HG02571 (cell line): ENCODE data around the gene RPS19.

Source experiments
- ATAC-seq: cut with Tn5 transposase; IDR thresholded peaks from one replicate; pipeline ENCODE4 v1.9.1; 2021; ENCODE audit warnings: mild to moderate bottlenecking, moderate library complexity; ENCODE audit not compliant: unreplicated experiment

RPS19 gene

DNA sequence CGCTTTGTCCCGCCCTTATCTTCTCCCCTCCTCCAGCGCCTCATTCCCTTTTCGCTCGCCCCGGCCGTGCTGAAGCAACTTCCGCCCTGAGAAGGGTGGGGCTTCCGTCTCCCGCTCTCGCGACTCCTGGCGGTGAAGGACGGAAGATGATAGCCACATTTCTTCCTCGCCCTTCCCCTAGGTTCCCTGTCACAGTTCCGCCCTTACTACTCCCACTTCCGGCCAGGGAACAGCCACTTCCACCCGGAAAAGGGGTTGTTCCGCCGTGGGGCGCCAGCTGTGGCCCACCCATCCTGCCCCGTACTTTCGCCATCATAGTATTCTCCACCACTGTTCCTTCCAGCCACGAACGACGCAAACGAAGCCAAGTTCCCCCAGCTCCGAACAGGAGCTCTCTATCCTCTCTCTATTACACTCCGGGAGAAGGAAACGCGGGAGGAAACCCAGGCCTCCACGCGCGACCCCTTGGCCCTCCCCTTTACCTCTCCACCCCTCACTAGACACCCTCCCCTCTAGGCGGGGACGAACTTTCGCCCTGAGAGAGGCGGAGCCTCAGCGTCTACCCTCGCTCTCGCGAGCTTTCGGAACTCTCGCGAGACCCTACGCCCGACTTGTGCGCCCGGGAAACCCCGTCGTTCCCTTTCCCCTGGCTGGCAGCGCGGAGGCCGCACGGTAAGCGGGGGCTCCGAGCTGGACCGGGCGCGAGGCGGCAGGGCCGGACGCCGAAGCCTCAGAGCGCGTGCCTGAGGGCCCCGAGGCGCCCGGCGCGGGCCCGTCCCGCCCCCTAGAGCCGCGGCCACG lies at the start of gene RPS19:
RPS19 (plus strand) TSS at position 638 of the 801 bp plus-strand sequence. CDS start 520 bp downstream, outside the sequence.
- ATAC-seq = peak; percentile 71

DNA sequence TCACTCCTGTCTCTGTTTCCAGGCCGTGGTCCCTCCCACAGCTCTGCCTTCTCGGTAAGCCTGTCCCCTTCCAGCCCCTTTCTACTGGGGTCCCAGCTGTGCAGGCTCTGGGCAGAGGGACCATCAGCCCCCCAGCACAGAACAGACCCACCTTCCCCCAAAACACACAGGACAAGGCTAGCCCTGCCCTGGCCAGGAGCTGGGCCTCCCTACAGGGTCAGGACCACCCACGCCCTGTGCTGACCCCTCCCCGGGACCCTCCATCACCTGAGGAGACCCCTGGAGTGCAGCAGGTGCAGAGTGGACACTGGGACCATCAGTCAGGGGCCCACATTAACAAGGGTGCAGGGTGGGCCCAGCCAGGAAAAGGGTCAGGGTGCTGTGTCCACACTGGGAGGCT lies 49.8 kb upstream of the RPS19 start:
- no peak for ATAC-seq

DNA sequence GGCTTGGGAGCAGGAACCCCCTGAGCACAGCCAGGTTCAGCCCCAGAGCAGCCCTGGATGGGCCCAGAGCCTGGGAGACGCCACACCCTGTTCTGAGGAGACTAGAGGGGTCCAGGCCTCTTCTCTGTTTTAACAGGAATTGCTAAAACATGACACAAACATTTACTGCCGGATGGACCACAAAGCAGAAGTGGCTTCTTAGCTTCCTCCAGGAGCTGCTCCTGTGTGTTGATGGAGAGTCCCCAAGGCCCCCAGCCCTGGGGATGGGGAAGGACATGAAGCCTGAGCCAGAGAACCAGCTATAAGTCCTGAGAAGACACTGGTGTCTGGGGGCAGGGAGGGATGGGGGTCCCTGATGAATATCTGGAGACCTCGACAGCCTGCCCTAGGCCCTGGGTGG lies 49.0 kb upstream of the RPS19 start:
- no peak for ATAC-seq

DNA sequence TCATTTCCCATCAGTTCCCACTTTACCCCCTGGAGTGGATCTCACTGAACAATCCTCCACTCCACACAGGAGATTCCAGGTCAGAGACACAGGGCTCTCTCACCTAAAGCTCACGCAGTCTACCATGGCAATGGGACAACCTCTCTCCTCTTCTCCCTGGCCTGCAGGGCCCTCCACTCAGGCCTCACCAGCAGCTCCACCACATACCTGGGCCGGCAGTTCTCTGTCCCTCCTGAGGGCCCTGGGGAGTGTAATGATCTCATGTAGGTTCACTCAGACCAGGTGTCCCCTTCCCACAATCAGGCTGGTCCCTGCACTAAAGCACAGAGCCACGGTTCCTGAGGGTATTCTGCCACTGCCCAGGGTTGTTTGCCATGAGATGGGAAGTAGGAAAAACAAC lies 48.1 kb upstream of the RPS19 start:
- ATAC-seq = no peak

DNA sequence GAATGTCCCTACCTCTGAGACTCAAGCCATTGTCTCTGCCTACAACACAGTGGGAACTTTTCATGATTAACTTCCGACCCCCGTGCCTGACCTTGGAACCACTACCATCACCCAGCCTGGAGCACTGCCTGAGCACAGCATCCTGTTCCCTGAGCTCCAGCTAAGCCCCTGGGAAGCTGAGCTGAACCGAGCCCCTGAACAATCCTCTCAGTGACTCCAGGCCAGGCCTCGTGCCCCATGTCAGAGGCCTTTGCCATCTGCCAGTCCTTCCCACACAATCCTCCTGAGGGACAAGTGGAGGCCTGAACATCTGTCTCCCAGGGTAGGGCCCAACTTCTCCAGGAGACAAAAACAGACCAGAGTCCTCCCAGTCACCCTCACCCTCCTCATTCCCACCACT lies 46.1 kb upstream of the RPS19 start:
- no peak for ATAC-seq

DNA sequence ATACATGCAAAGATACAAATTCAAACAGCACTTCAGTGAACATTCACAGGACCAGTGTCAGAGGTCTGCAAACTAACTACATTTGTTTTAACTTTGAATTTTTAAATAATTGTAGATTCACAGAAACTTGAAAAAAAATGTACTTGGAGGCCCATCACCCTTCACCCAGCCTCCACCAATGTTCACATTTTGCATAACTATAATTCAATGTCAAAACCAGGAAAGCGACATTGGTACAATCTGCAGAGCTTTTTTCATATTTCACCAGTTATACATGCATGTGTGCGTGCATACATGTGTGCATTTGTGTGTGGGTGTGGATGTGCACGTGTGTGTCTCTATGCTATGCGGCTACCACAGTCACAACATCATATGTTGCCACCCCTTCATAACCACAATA lies 44.8 kb upstream of the RPS19 start:
- no peak for ATAC-seq

DNA sequence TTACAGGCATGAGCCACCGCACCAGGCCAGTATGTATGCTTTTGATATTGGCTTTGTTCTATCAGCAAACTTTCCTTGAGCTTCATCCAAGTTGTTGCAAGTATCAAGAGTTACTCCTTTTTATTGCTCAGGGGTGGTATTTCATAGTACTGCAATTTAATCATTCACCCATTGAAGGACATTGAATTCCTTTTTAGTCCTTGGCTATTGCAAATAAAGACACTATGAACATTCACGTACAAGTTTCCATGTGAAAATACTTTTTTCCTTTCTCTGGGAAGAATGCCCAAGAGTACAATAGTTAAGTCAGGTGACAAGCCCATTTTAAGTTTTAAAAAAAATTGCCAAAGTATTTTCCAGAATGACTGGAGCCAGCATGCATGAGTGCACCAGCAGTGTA lies 43.3 kb upstream of the RPS19 start:
- no peak for ATAC-seq

DNA sequence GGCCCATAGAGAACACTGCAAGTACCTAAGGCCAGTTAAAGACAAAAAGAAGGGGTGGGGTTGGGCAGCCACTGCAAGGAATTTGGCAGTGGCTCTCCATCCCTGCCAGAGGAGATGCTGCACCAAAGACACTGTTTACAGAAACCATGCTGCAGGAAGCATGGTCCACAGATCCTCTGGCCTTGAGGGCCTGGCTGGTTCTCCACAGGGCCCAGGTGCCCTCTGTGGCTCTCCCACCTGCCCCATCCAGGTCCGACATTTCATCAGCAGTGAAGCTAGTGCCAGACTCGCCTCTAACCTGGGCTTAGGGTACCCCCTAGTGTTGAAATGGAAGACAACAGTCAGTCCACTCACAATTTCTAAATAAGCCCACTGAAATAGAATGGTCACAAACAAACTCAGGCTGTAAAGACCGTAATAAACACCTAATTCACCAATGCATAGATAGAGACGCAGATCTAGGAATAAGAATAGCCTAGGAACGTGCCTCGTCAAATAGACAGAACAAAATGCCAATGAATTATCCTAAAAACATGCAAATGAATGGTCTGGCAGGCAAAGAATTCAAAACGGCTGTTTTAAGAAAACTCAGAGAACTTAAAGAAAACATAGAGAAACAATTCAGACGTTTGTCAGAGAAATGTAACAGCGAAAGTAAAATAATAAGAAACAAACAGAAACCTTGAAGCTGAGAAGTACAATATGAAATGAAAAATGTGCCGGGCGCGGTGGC lies 38.9 kb upstream of the RPS19 start:
- ATAC-seq = no peak

DNA sequence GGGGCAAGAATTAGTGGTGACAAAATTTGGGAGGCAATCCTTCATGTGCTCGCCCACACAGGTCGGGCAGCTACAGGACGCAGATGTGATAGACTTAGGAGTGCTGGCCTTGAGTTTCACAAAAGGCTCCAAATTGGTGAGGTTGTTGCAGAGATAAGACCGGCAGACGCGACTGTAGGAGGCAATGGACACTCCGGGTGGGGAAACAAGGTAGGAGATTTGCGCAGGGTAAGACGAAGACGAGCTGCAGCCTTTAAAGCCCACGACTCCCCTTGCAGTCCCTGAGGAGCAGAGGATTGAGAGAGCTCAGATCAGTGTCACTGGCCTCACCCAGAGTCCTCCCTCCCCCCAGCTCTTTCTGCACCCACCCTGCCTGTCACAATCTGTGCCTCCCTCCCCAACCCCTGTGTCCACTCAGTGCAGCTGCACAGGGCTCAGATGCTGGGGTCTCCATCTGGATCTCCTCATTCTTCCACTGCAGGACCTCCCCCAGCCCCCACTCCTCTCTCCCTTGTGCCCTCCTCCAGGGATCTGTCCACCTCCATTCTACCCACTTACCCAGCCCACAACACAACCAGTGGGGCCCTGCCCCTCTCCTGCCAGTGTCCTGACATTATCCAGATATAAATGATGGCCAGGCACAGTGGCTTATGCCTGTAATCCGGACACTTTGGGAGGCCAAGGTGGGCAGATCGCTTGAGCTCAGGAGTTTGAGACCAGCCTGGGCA lies 21.9 kb upstream of the RPS19 start:
- ATAC-seq = no peak

DNA sequence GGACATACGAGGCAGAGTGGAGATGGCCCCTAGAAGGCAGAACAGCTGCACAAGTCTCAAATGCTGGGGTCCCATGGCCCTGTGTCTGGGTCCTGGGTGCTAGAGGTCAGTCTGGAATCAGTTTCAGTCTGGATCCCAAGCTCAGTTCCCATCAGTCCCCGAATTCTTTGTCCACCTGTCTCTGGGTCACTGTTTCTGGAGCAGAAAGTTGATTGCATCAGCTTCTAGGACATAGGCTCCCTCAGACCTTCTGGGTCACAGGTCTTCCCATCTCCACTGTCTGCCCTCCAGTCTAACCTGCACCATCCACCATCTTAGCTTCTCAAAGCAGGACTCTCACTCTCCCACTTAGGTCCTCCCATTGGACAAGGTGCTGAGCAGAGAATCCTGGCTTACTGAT lies 20.8 kb upstream of the RPS19 start:
- ATAC-seq = no peak

DNA sequence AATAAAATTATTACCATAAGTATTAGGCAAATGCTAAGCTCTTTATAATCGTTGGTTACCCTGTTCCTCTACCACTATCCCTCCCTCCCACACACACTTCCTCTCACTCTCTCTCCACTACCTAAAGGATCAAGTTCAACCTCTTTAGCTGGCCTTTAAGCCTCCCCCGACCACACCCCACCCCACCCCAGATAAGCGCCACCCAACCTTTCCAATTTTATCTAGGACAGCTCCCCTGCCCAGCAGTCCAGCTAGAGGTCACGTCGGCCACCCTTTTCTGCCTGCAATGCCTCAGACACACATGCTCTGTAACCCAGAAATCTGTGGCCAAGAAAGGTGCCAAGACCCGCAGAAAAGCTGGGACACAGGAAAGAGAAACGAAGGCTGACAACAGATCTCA lies 16.7 kb upstream of the RPS19 start:
- ATAC-seq = no peak

DNA sequence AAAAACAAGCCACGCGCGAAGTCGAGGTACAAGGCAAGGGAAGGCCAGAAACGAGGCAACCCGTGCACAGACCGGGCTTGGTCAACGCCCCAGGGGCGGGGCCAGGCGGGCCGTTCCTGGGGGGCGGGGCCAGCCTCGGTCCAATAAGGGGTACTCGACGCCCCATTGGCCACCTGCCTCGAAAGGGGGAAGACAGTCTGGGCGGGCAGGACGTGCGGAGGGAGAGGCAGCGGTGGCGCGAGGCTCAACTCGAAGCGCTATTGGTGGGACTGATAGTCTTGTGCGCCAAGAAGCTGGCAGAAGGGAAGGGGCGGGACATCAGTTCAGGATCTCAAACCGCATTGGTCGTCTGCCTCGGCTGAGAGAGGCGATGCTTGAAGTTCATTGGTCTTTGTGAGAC lies 15.5 kb upstream of the RPS19 start, which contains the start of gene LYPD4:
LYPD4 (minus strand) TSS at position 83 of the 400 bp plus-strand sequence. CDS start 5,398 bp downstream, outside the sequence.
- ATAC-seq = no peak

DNA sequence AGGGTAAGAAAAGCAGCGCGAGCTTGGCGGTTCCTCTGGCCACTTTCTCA lies 15.2 kb upstream of the RPS19 start, which contains the start of gene DMRTC2:
DMRTC2 (plus strand) TSS at position 42 of the 50 bp plus-strand sequence. CDS start 2,387 bp downstream, outside the sequence.
- ATAC-seq = no peak

DNA sequence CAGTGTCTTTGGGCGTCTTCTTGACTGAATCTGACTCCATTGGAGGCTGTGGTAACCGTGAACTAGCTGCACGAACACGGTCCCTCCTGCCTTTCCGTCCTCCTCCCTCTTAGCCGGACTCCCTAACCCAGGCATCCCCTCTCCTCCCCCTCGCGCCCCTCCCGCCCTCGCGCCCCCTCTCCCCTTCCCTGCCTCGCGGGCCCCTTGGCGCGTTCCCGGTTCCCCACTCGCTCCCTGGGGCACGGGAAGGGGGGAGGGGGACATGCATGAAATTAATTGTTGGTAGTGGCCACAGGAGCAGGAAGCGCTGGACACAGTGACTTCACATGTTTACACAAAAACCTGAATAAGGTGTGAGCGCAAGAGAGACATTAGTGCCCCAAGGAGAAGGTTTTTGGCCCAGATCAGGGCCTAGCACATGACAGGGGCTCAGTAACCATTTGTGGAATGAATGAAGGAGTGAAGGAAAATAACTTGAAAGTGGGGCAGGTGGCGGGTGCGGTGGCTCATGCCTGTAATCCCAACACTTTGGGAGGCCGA lies 14.9 kb upstream of the RPS19 start:
- no peak for ATAC-seq

DNA sequence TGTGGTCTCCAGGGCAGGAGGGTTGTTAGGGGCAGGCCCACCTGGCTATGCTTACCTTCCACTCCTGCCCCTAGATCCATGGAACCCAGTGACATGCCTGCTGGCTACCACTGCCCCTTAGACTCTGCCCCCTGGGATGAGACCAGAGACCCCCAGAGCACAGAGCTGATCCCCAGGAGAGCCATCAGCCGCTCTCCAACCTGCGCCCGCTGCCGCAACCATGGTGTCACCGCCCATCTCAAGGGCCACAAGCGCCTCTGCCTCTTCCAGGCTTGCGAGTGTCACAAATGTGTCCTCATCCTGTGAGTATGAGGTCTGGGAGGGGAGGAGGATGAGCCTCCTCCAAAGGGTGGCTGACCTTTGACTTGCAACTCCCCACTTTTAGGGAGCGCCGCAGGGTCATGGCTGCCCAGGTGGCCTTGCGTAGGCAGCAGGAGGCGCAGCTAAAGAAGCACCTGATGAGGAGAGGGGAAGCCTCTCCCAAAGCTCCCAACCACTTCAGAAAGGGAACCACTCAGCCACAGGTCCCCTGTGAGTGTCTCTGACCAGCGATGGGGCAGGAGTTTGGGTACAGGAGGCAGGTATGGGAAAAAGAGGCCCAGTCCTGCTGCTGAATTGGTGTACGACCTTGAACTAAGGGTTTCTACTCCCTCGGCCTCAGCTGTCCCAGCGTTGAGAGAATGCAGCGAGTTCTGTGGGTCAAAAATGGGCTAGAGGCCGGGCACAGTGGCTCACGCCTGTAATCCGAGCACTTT lies 12.5 kb upstream of the RPS19 start:
- ATAC-seq = no peak

DNA sequence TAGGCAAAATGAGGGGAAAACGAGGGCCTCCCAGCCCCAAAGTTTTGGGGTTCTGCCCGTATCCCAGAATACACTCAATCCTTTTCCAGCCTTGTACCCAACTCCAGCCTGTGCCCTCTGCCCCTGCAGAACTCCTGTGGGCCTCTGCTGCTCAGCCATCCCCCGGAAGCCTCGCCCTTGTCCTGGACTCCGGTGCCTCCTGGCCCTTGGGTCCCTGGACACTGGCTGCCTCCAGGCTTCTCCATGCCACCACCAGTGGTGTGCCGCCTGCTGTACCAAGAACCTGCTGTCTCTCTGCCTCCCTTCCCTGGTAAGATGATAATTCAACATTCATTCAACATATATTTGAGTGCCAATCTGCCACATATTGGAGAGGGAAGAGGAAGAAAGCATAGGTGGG lies 11.4 kb upstream of the RPS19 start:
- no peak for ATAC-seq

DNA sequence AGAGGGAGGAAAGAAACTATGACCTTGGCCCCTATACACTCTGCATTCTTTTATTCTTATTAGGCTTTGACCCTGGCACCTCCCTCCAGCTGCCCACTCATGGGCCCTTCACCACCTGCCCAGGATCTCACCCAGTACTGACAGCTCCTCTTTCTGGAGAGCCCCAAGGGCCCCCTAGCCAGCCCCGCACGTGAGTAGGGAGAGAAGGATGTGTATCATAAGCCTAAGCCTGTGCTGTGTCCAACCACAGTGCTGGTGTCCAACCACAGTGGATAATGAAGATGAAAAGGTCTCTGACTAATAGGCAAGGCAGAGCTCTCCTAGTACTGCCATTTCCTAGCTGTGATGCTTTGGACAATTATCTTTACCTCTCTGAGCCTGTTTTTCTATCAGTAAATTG lies 11.0 kb upstream of the RPS19 start:
- ATAC-seq = no peak

DNA sequence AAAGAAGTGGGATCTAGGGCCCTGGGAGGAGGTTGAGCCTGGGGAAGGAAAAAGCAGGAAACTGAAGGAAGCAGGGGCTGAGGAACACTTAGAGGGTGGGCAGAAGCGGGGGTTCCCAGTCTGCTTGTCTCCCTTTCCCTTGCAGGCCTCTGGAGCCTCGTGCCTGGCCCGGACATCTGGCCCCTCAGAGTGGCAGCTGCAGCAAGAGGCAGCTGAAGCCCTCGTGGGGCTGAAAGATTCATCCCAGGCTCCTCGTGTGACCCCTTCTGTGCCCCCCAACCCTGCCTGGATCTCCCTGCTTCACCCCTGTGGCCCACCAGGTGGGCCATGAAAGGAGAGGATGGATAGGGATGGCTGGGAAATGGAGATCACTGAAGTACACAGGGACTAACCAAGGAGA lies 9.7 kb upstream of the RPS19 start:
- ATAC-seq = no peak

DNA sequence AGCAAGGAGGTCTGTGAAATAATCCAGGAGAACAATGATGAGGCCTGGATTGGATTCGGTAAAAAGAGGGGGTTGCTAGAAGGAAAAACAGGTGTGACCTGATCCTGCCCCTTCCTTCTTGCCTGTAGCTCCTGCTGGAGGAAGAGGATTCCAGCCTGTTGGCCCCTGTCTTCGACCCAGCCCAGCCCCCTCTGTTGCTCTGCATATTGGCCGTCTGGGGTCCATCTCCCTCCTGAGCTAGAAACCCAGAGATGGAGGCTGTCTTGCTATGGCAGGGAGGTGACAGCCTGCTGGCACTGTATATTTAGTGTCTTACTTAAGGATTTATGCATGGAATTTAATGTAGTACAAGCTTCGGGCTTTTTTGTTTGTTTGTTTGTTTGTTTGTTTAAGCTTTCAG lies 8.6 kb upstream of the RPS19 start:
- no peak for ATAC-seq

DNA sequence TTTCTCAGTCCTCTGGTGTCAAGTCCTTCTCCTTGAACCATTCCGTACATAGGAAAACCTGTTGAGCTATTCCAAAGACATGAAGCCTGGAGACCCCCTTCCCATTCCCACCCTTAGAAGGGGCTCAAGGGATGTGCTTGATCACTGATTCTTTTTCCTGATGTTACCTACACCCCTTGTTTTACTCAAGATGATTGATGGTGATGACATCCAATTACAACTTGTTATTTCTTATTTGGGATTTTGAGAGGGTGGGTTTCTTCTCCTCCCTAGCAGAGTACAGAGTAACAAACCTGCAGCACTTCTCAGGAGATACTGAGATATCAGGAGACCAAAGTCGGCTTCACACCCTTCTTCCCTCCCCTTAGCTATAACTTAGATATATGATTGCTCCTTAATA lies 6.7 kb upstream of the RPS19 start:
- ATAC-seq = no peak

DNA sequence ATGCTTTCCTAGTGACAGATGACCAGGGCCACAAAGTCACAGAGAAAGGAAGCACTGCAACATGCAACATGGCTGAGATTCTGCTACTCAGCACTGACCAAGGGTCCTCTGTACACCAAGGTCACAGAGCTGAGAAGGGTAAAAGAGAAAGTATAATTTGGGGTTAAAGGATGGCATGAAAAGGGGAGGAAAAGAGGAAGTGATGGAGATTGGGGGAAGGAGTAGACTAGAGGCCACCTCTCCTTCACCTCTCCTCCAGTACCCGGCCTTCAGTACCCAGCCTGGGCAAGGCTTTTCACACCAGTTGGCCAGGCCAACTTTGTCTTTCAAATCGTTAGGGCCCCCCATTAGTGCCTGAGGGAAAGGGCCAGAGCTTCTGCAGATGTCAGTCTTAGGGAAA lies 6.3 kb upstream of the RPS19 start:
- no peak for ATAC-seq
